Lower leg skin (tissue), 3 donors: ENCODE data around the gene MYT1.

Experiments used
- POLR2A ChIP-seq, 2 donors: fragments of 450-650 bp; IDR thresholded peaks; one replicate each; pipeline ENCODE4 v1.6.1; 2016 to 2017; ENCODE audit warnings: antibody characterized with exemption in 2 of 2, mild to moderate bottlenecking in 1 of 2, moderate library complexity in 1 of 2
- TF ChIP-seq, protein P1 (sequence below), 3 donors: fragments of 450-650 bp; IDR thresholded peaks; one replicate each; pipeline ENCODE4 v1.5.1; 2016; ENCODE audit warnings: antibody characterized with exemption in 3 of 3, mild to moderate bottlenecking in 3 of 3, moderate library complexity in 2 of 3

DNA sequence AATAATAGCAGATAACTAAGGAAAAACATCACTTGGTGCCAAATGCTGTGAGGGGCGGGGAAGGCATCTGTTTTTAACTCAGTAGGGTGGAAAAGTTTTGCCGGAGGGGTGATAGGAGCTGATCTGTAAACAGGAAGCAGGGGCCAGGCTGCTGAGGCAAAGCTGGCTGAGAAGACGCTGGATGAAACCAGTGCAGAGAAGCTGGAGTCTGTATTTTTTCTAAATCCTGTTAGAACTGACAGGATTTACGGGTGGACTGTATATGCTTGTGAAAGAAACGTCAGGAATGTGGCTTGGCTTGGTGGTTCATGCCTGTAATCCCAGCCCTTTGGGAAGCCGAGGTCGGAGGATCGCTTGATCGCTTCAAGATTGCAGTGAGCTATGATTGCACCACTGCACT is 96.9 kb downstream of the MYT1 start:
- TF ChIP-seq, protein P1, sequence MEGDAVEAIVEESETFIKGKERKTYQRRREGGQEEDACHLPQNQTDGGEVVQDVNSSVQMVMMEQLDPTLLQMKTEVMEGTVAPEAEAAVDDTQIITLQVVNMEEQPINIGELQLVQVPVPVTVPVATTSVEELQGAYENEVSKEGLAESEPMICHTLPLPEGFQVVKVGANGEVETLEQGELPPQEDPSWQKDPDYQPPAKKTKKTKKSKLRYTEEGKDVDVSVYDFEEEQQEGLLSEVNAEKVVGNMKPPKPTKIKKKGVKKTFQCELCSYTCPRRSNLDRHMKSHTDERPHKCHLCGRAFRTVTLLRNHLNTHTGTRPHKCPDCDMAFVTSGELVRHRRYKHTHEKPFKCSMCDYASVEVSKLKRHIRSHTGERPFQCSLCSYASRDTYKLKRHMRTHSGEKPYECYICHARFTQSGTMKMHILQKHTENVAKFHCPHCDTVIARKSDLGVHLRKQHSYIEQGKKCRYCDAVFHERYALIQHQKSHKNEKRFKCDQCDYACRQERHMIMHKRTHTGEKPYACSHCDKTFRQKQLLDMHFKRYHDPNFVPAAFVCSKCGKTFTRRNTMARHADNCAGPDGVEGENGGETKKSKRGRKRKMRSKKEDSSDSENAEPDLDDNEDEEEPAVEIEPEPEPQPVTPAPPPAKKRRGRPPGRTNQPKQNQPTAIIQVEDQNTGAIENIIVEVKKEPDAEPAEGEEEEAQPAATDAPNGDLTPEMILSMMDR (IDR thresholded peaks at IDR 0.05) = no peak
- TF ChIP-seq POLR2A (IDR thresholded peaks at IDR 0.05) = no peak
